Tibial artery (tissue), 4 donors: ENCODE results near the gene PUS10.

Source experiments
- DNase-seq, 2 donors: peaks; one replicate each; pipeline ENCODE4 v3.0.0-alpha.2; 2019
- H3K27ac ChIP-seq, 2 donors: fragments of 200-600 bp; sonication (generic) in 1 of 2; 1 replicate in 1 of 2; 2 replicates in 1 of 2; pipeline ENCODE4 v1.5.1; 2018 to 2019; ENCODE audit warnings: mild to moderate bottlenecking in 1 of 2
- H3K27me3 ChIP-seq, 2 donors: fragments of 200-600 bp; sonication (generic) in 1 of 2; one replicate each; pipeline versions ENCODE4 v1.5.1 to v1.6.0; 2016 to 2019
- H3K36me3 ChIP-seq, 3 donors: fragments of 200-600 bp; sonication (generic) in 2 of 3; one replicate each; pipeline ENCODE4 v1.5.1; 2016 to 2019; ENCODE audit warnings: mild to moderate bottlenecking in 2 of 3
- H3K4me1 ChIP-seq, 4 donors: fragments of 200-600 bp; sonication (generic) in 2 of 4; 1 replicate in 3 of 4; 2 replicates in 1 of 4; pipeline ENCODE4 v1.5.1; 2016 to 2019
- H3K4me3 ChIP-seq, 2 donors: fragments of 200-600 bp; sonication (generic) in 1 of 2; 1 replicate in 1 of 2; 2 replicates in 1 of 2; pipeline ENCODE4 v1.5.1; 2018 to 2019; ENCODE audit warnings: mild to moderate bottlenecking in 2 of 2
- H3K9me3 ChIP-seq, 3 donors: fragments of 200-600 bp; sonication (generic) in 1 of 3; one replicate each; pipeline ENCODE4 v1.5.1; 2016 to 2019
- intact Hi-C: fragments of 100-400 bp; cut with DNase I; formaldehyde crosslinking; loops from one replicate; pipeline ENCODE4 v1.15.0; 2023; ENCODE audit warnings: low total_unique reads
- TF ChIP-seq, protein P1 (sequence below), 2 experiments: fragments of 200-600 bp in 1 of 2; fragments of 450-650 bp in 1 of 2; IDR thresholded peaks; one replicate each; pipeline ENCODE4 v1.5.1; 2017 to 2019; ENCODE audit warnings: antibody characterized with exemption in 2 of 2, mild to moderate bottlenecking in 1 of 2, moderate library complexity in 1 of 2

The PUS10 gene

DNA sequence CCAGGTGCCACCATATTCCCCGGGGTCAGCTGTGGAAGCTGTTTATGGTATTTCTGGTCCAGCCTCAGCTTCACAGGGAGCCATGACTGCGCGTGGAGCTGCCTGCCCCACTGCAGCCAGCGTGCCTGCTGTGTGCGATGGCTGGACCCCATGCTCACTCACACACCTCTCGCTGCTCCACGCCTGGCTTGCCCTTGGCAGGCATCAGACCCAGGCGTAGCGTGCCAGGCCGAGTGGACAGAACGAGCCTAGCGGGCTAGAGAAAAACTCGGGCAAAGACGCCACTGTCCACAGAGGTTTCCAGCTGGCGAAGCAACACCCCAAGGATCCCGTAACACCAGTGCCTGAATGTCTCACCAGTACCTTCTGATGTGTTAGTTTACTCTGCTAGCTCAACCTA is 43.4 kb downstream of the PUS10 start:
- Histone ChIP-seq H3K27me3 (no peaks in the 10 kb centered on the region), H3K4me1 (no peaks in the 10 kb centered on the region), H3K9me3 (no peaks in the 10 kb centered on the region), H3K4me3 (no peak overlapping the region), H3K36me3 (peaks cover 0 to 10% (median 0%) of the 10 kb centered on the region in 3 donors), H3K27ac (no peak overlapping the region)
- intact Hi-C loops = no loop called here
- TF ChIP-seq, protein P1, sequence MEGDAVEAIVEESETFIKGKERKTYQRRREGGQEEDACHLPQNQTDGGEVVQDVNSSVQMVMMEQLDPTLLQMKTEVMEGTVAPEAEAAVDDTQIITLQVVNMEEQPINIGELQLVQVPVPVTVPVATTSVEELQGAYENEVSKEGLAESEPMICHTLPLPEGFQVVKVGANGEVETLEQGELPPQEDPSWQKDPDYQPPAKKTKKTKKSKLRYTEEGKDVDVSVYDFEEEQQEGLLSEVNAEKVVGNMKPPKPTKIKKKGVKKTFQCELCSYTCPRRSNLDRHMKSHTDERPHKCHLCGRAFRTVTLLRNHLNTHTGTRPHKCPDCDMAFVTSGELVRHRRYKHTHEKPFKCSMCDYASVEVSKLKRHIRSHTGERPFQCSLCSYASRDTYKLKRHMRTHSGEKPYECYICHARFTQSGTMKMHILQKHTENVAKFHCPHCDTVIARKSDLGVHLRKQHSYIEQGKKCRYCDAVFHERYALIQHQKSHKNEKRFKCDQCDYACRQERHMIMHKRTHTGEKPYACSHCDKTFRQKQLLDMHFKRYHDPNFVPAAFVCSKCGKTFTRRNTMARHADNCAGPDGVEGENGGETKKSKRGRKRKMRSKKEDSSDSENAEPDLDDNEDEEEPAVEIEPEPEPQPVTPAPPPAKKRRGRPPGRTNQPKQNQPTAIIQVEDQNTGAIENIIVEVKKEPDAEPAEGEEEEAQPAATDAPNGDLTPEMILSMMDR (IDR thresholded peaks at IDR 0.05) = no peak
- no peak for DNase-seq

DNA sequence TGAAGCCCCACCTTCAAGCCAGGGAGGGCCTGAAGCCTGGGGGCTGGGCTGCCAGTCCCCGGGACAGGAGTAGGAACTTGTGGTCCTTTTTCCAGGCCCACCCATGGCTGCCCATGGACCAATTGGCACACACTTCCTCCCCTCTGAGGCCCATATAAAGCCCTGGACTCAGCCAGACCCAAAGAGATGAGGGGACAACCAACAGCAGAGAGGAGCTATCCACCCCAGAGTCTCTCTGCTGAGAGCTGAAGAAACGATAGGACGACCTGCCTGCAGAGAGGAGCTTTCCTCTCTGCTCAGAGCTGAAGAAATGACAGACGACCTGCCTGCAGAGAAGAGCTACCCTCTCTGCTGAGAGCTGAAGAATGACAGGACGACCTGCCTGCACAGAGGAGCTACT is 44.4 kb downstream of the PUS10 start:
- no peak for DNase-seq
- no peaks in the 10 kb centered on the region for H3K4me1 ChIP-seq
- H3K27me3 ChIP-seq = no peaks in the 10 kb centered on the region
- peaks cover 0 to 10% (median 0%) of the 10 kb centered on the region in 3 donors for H3K36me3 ChIP-seq
- no peaks in the 10 kb centered on the region for H3K9me3 ChIP-seq
- TF ChIP-seq, protein P1 (IDR thresholded peaks at IDR 0.05) = no peak
- intact Hi-C loops = no loop called here
- no peak overlapping the region for H3K4me3 ChIP-seq
- no peak overlapping the region for H3K27ac ChIP-seq

GRCh38 chr2:60972889-60973656 is 45.0 kb downstream of the PUS10 start:
- no peaks in the 10 kb centered on the region for H3K9me3 ChIP-seq
- H3K36me3 ChIP-seq = peaks cover 0 to 10% (median 0%) of the 10 kb centered on the region in 3 donors
- intact Hi-C loops = no loop called here
- H3K27ac ChIP-seq = no peak overlapping the region
- no peak overlapping the region for H3K4me3 ChIP-seq
- no peaks in the 10 kb centered on the region for H3K27me3 ChIP-seq
- H3K4me1 ChIP-seq = no peaks in the 10 kb centered on the region
- TF ChIP-seq, protein P1 (IDR thresholded peaks at IDR 0.05) = no peak
- DNase-seq = no peak

GRCh38 chr2:60966507-60967405 is 51.3 kb downstream of the PUS10 start:
- TF ChIP-seq, protein P1 (IDR thresholded peaks at IDR 0.05) = no peak
- no peaks in the 10 kb centered on the region for H3K27me3 ChIP-seq
- no peaks in the 10 kb centered on the region for H3K9me3 ChIP-seq
- no peaks in the 10 kb centered on the region for H3K4me1 ChIP-seq
- no peak overlapping the region for H3K27ac ChIP-seq
- DNase-seq = no peak
- intact Hi-C loops = loop anchor here (10.0 kb wide), 1 partner anchor 1442 kb away; no protein-coding TSS in a partner anchor
- H3K36me3 ChIP-seq = no peaks in the 10 kb centered on the region
- no peak overlapping the region for H3K4me3 ChIP-seq

GRCh38 chr2:60965499-60965785 is 52.6 kb downstream of the PUS10 start:
- DNase-seq = no peak
- H3K9me3 ChIP-seq = no peaks in the 10 kb centered on the region
- H3K36me3 ChIP-seq = no peaks in the 10 kb centered on the region
- TF ChIP-seq, protein P1 (IDR thresholded peaks at IDR 0.05) = no peak
- H3K27me3 ChIP-seq = no peaks in the 10 kb centered on the region
- no peak overlapping the region for H3K27ac ChIP-seq
- H3K4me3 ChIP-seq = no peak overlapping the region
- intact Hi-C loops = loop anchor here (10.0 kb wide), 1 partner anchor 1441 kb away; no protein-coding TSS in a partner anchor
- no peaks in the 10 kb centered on the region for H3K4me1 ChIP-seq
